Measurements from ENCODE around the gene CDH4. TPM values are rescaled to one million over a fixed set of nuclear protein-coding genes. Genes with fewer than 3 reads are reported as not detected.
"Not testable (repeated sequence)": the region's sequence is repeated elsewhere in the genome, so short reads cannot be mapped to it uniquely, and the experiment has no call there.

The CDH4 gene
- total RNA-seq, 1 experiment from 2014 or later: not detected

GRCh38 chr20:61451953-61452352 lies 199.9 kb downstream of the CDH4 start:
- no peak overlapping the region for H3K27ac ChIP-seq
- no peaks in the 10 kb centered on the region for H3F3A ChIP-seq (ENCODE audit: insufficient read depth, low read depth)
- intact Hi-C loops (cut with micrococcal nuclease; ENCODE audit: unreplicated experiment): no loop called here
- H3K36me3 ChIP-seq (ENCODE audit: low read depth): no peaks in the 10 kb centered on the region
- ChIA-PET CTCF (no interaction called here), POLR2A (ENCODE audit: unreplicated experiment) (no interaction called here)
- no peak overlapping the region for H3K4me2 ChIP-seq
- H3K79me2 ChIP-seq (ENCODE audit: low read depth): no peaks in the 10 kb centered on the region
- no peaks in the 10 kb centered on the region for H4K20me1 ChIP-seq (ENCODE audit: insufficient read depth)
- H3K9me2 ChIP-seq (ENCODE audit: insufficient read depth): no peaks in the 10 kb centered on the region
- DNase-seq: no peak
- no peak overlapping the region for H2AFZ ChIP-seq
- no peak overlapping the region for H3K4me3 ChIP-seq
- peaks cover 74% of the 10 kb centered on the region for H3K27me3 ChIP-seq (ENCODE audit: insufficient read depth, low read depth)
- no peaks in the 10 kb centered on the region for H3K4me1 ChIP-seq (replicated peaks; ENCODE audit: insufficient read depth)
- H3K9me3 ChIP-seq (ENCODE audit: insufficient read depth, low read depth): no peaks in the 10 kb centered on the region
- BruUV-seq (replicated peaks): no TSS peak
- TF ChIP-seq CTCF (conservative IDR thresholded peaks at IDR 0.05) (no peak), EZH2 (IDR thresholded peaks at IDR 0.05; ENCODE audit: low read depth) (no peak)

- no peaks in the 10 kb centered on the region for H3K36me3 ChIP-seq (ENCODE audit: low read depth)
- no peak for TF ChIP-seq CTCF (conservative IDR thresholded peaks at IDR 0.05)
- TF ChIP-seq EZH2 (IDR thresholded peaks at IDR 0.05; ENCODE audit: low read depth): no peak
- no peak overlapping the region for H3K4me3 ChIP-seq
- no peaks in the 10 kb centered on the region for H3K79me2 ChIP-seq (ENCODE audit: low read depth)
- intact Hi-C loops (cut with micrococcal nuclease; ENCODE audit: unreplicated experiment): no loop called here
- ChIA-PET CTCF (no interaction called here), POLR2A (ENCODE audit: unreplicated experiment) (no interaction called here)
- peaks cover 73% of the 10 kb centered on the region for H3K27me3 ChIP-seq (ENCODE audit: insufficient read depth, low read depth)
- DNase-seq: no peak
- H3K4me2 ChIP-seq: no peak overlapping the region
- no TSS peak for BruUV-seq (replicated peaks)
- no peak overlapping the region for H2AFZ ChIP-seq
- H3K27ac ChIP-seq: no peak overlapping the region
- no peaks in the 10 kb centered on the region for H4K20me1 ChIP-seq (ENCODE audit: insufficient read depth)
- H3K9me3 ChIP-seq (ENCODE audit: insufficient read depth, low read depth): no peaks in the 10 kb centered on the region
- no peaks in the 10 kb centered on the region for H3K4me1 ChIP-seq (replicated peaks; ENCODE audit: insufficient read depth)
- H3F3A ChIP-seq (ENCODE audit: insufficient read depth, low read depth): no peaks in the 10 kb centered on the region
- H3K9me2 ChIP-seq (ENCODE audit: insufficient read depth): no peaks in the 10 kb centered on the region
Observed at GRCh38 chr20:61453219-61453618, 201.2 kb downstream of the CDH4 start.

GRCh38 chr20:61453623-61454022 lies 201.6 kb downstream of the CDH4 start:
- CTCF ChIA-PET: not testable (repeated sequence)

GRCh38 chr20:61454053-61454452 lies 202.0 kb downstream of the CDH4 start:
- Histone ChIP-seq H3K9me3 (ENCODE audit: insufficient read depth, low read depth) (no peaks in the 10 kb centered on the region), H4K20me1 (ENCODE audit: insufficient read depth) (no peaks in the 10 kb centered on the region), H3K36me3 (ENCODE audit: low read depth) (no peaks in the 10 kb centered on the region), H3K9me2 (ENCODE audit: insufficient read depth) (no peaks in the 10 kb centered on the region), H3K4me3 (no peak overlapping the region), H3K27ac (no peak overlapping the region), H3K27me3 (ENCODE audit: insufficient read depth, low read depth) (peaks cover 66% of the 10 kb centered on the region), H3K4me1 (replicated peaks; ENCODE audit: insufficient read depth) (no peaks in the 10 kb centered on the region), H2AFZ (no peak overlapping the region), H3K4me2 (no peak overlapping the region), H3F3A (ENCODE audit: insufficient read depth, low read depth) (no peaks in the 10 kb centered on the region), H3K79me2 (ENCODE audit: low read depth) (no peaks in the 10 kb centered on the region)
- intact Hi-C loops (cut with micrococcal nuclease; ENCODE audit: unreplicated experiment): no loop called here
- CTCF ChIA-PET: no interaction called here
- POLR2A ChIA-PET (ENCODE audit: unreplicated experiment): no interaction called here
- DNase-seq: no peak
- no peak for TF ChIP-seq EZH2 (IDR thresholded peaks at IDR 0.05; ENCODE audit: low read depth)
- TF ChIP-seq CTCF (conservative IDR thresholded peaks at IDR 0.05): no peak
- no TSS peak for BruUV-seq (replicated peaks)

More at GRCh38 chr20:61453623-61454022, 201.6 kb downstream of the CDH4 start:
- H3K4me2 ChIP-seq; H3K27ac ChIP-seq; H4K20me1 ChIP-seq (ENCODE audit: insufficient read depth); BruUV-seq (replicated peaks); H3K9me2 ChIP-seq (ENCODE audit: insufficient read depth); H3F3A ChIP-seq (ENCODE audit: insufficient read depth, low read depth); POLR2A ChIA-PET (ENCODE audit: unreplicated experiment); H2AFZ ChIP-seq; intact Hi-C loops (cut with micrococcal nuclease; ENCODE audit: unreplicated experiment); DNase-seq; H3K4me3 ChIP-seq; H3K4me1 ChIP-seq (replicated peaks; ENCODE audit: insufficient read depth); H3K9me3 ChIP-seq (ENCODE audit: insufficient read depth, low read depth); H3K79me2 ChIP-seq (ENCODE audit: low read depth); H3K36me3 ChIP-seq (ENCODE audit: low read depth): not testable (repeated sequence)
- peaks cover 70% of the 10 kb centered on the region for H3K27me3 ChIP-seq (ENCODE audit: insufficient read depth, low read depth)
